Fibroblast of lung (primary cell): ENCODE results near the gene NUBPL. TPM values are rescaled to one million over a fixed set of nuclear protein-coding genes. Genes with fewer than 3 reads are reported as not detected.
"Not testable (repeated sequence)": the region's sequence is repeated elsewhere in the genome, so short reads cannot be mapped to it uniquely, and the experiment has no call there.

ENCODE experiments used
- DNase-seq, 2 donors: peaks; one replicate each; pipeline versions ENCODE4 v3.0.0 to v3.0.0-alpha.2; 2010; ENCODE audit warnings: low read depth in 2 of 2
- H2AFZ ChIP-seq: 2 replicates; pipeline ENCODE4 v1.5.1; 2012; ENCODE audit warnings: low read length, control low read depth, inconsistent platforms
- H3K27ac ChIP-seq: 2 replicates; pipeline ENCODE4 v1.5.1; 2011; ENCODE audit warnings: low read length, control low read depth; ENCODE audit not compliant: insufficient read depth
- H3K27me3 ChIP-seq: 2 replicates; pipeline ENCODE4 v1.5.1; 2011; ENCODE audit warnings: mild to moderate bottlenecking, low read length; ENCODE audit not compliant: control insufficient read depth, insufficient read depth
- H3K36me3 ChIP-seq: 2 replicates; pipeline ENCODE4 v1.5.1; 2011; ENCODE audit warnings: low read length; ENCODE audit not compliant: control insufficient read depth, insufficient read depth
- H3K4me1 ChIP-seq: 2 replicates; pipeline ENCODE4 v1.5.1; 2011; ENCODE audit warnings: low read length; ENCODE audit not compliant: control insufficient read depth, insufficient read depth; ENCODE audit errors: extremely low read depth
- H3K4me2 ChIP-seq: 2 replicates; pipeline ENCODE4 v1.5.1; 2011; ENCODE audit warnings: low read length, control low read depth; ENCODE audit not compliant: insufficient read depth; ENCODE audit errors: extremely low read depth
- H3K4me3 ChIP-seq, 4 experiments: fragments of 200-600 bp in 1 of 4; sonication (generic) in 1 of 4; replicated peaks in 1 of 4; 2 replicates each; pipeline ENCODE4 v1.5.1; 2011 to 2016; ENCODE audit warnings: low read length in 4 of 4, low read depth in 3 of 4, mild to moderate bottlenecking in 3 of 4, control low read depth in 2 of 4, inconsistent platforms in 1 of 4, mixed read lengths in 1 of 4; ENCODE audit not compliant: insufficient read depth in 1 of 4; ENCODE audit errors: control extremely low read depth in 1 of 4
- H3K79me2 ChIP-seq: 2 replicates; pipeline ENCODE4 v1.5.1; 2012; ENCODE audit warnings: mild to moderate bottlenecking, low read length, inconsistent platforms; ENCODE audit not compliant: control insufficient read depth, insufficient read depth
- H3K9ac ChIP-seq: 2 replicates; pipeline ENCODE4 v1.5.1; 2011; ENCODE audit warnings: mild to moderate bottlenecking, low read length, control low read depth; ENCODE audit not compliant: insufficient read depth
- H3K9me3 ChIP-seq: 2 replicates; pipeline ENCODE4 v1.5.1; 2012; ENCODE audit warnings: low read depth, low read length; ENCODE audit not compliant: control insufficient read depth, insufficient read depth
- H4K20me1 ChIP-seq: 2 replicates; pipeline ENCODE4 v1.5.1; 2011; ENCODE audit warnings: low read length; ENCODE audit not compliant: control insufficient read depth, insufficient read depth; ENCODE audit errors: extremely low read depth
- EZH2 ChIP-seq: IDR thresholded peaks from 2 replicates; pipeline ENCODE4 v1.5.1; 2012; ENCODE audit warnings: low read length, control low read depth, mild to moderate bottlenecking; ENCODE audit errors: missing control alignments
- polyA plus RNA-seq, 2 donors: library from polyadenylated mRNA; depleted of rRNA in 1 of 2; stranded (reverse) in 1 of 2; unstranded in 1 of 2; fragments of >200 nt; gene quantifications; 2 replicates each; pipeline ENCODE4 v1.2.1, GENCODE V29; 2011 to 2012; ENCODE audit warnings: missing spikeins in 1 of 2
- total RNA-seq: library from RNA; depleted of rRNA; stranded (reverse); fragments of >200 nt; gene quantifications from 2 replicates; pipeline ENCODE4 v1.2.1, GENCODE V29; 2014
- TF ChIP-seq, protein P1 (sequence below), 2 donors: IDR thresholded peaks in 1 of 2; conservative IDR thresholded peaks in 1 of 2; 1 replicate in 1 of 2; 2 replicates in 1 of 2; pipeline ENCODE4 v1.5.1; 2011 to 2012; ENCODE audit warnings: low read length in 2 of 2, control low read depth in 1 of 2, inconsistent platforms in 1 of 2, low read depth in 1 of 2, mild to moderate bottlenecking in 1 of 2

Gene NUBPL
- total and polyA plus RNA-seq, 2 donors (not counting 1 experiment from before 2014, with no cell fraction given): 9.0 to 10.7 TPM

DNA sequence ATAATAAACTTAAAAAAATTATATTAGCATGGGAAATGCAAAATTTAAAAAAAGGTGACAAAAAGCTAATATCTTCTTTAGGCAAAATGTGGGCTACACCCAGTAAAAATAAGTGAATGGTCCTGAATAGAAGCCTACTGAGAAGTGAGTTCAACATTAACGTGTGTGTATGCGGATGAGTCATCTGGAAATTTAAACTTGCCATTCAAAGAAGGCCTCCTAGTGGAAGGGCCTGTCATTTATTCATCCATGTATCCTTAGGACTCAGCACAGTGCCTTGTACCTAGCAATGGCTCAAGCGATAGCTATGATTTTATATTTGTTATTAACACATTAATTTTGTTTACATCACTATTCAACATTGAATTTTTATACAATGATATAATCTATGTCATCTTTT is 226.2 kb downstream of the NUBPL start:
- no peak overlapping the region for H2AFZ ChIP-seq
- no peak overlapping the region for H3K9ac ChIP-seq
- no peaks in the 10 kb centered on the region for H3K36me3 ChIP-seq
- DNase-seq: peak in 1 of 2 donors; percentile 10
- H3K27me3 ChIP-seq: no peaks in the 10 kb centered on the region
- H3K27ac ChIP-seq: no peak overlapping the region
- no peaks in the 10 kb centered on the region for H3K9me3 ChIP-seq
- no peaks in the 10 kb centered on the region for H4K20me1 ChIP-seq
- TF ChIP-seq, protein P1, sequence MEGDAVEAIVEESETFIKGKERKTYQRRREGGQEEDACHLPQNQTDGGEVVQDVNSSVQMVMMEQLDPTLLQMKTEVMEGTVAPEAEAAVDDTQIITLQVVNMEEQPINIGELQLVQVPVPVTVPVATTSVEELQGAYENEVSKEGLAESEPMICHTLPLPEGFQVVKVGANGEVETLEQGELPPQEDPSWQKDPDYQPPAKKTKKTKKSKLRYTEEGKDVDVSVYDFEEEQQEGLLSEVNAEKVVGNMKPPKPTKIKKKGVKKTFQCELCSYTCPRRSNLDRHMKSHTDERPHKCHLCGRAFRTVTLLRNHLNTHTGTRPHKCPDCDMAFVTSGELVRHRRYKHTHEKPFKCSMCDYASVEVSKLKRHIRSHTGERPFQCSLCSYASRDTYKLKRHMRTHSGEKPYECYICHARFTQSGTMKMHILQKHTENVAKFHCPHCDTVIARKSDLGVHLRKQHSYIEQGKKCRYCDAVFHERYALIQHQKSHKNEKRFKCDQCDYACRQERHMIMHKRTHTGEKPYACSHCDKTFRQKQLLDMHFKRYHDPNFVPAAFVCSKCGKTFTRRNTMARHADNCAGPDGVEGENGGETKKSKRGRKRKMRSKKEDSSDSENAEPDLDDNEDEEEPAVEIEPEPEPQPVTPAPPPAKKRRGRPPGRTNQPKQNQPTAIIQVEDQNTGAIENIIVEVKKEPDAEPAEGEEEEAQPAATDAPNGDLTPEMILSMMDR (conservative IDR thresholded peaks at IDR 0.05 in 1 of 2, IDR thresholded peaks at IDR 0.05 in 1 of 2; ENCODE audit: low read depth in 1 of 2, low read length in 2 of 2): peak in 1 of 2 donors; percentile 11
- no peak for TF ChIP-seq EZH2
- no peak overlapping the region for H3K4me3 ChIP-seq
- H3K4me1 ChIP-seq: no peaks in the 10 kb centered on the region
- H3K4me2 ChIP-seq: no peak overlapping the region
- no peaks in the 10 kb centered on the region for H3K79me2 ChIP-seq

DNA sequence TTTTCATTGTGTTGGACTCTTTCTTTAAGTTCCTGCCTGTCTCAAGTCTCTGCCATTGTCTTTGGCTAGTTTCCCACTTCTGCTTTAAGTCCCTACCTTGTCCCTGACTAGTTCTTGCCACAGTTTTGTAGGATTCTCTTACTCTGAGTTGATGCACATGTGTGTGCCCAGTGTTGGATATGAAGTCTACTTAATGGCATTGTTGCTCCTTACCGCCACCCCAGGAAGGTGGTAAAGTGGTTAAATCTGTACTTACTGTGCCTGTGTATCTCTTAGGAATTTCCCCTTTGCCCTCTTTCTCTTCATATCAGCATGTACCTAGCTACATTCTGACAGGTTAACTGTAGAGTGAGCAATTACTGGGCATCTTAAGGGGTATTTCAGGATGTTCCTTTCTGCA is 227.1 kb downstream of the NUBPL start:
- DNase-seq: no peak

DNA sequence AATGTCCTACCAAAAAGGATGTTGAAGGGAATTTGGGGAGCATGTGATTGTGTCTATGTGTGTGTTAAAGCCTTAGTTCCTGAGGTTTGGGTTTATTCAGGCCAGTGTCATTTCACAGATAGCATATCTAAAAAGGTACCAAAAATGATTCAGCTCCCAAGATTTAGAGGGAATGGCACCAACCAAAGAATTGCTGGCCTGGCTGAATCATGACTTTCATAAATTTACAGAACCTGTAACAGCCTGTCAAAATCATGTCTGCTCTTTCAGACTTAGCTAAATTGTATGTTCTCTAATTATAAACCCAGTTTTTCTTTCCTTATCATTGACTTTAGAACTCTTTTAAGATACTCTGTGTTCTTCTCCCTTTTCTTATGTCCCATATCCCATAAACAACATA is 231.5 kb downstream of the NUBPL start:
- Histone ChIP-seq H3K9ac (no peak overlapping the region), H3K27me3 (no peaks in the 10 kb centered on the region), H3K4me1 (no peaks in the 10 kb centered on the region), H3K9me3 (no peaks in the 10 kb centered on the region), H3K4me2 (no peak overlapping the region), H4K20me1 (no peaks in the 10 kb centered on the region), H3K79me2 (no peaks in the 10 kb centered on the region), H3K27ac (no peak overlapping the region), H3K36me3 (no peaks in the 10 kb centered on the region), H2AFZ (no peak overlapping the region), H3K4me3 (no peak overlapping the region)
- no peak for DNase-seq
- TF ChIP-seq, protein P1 (conservative IDR thresholded peaks at IDR 0.05 in 1 of 2, IDR thresholded peaks at IDR 0.05 in 1 of 2; ENCODE audit: low read depth in 1 of 2, low read length in 2 of 2): no peak
- no peak for TF ChIP-seq EZH2

More for the DNA sequence above, 227.1 kb downstream of the NUBPL start:
- H3K4me2 ChIP-seq: no peak overlapping the region
- H3K4me1 ChIP-seq: no peaks in the 10 kb centered on the region
- no peaks in the 10 kb centered on the region for H3K9me3 ChIP-seq
- no peaks in the 10 kb centered on the region for H3K27me3 ChIP-seq
- H3K9ac ChIP-seq: no peak overlapping the region
- H4K20me1 ChIP-seq: no peaks in the 10 kb centered on the region
- H2AFZ ChIP-seq: no peak overlapping the region
- H3K36me3 ChIP-seq: no peaks in the 10 kb centered on the region
- no peak overlapping the region for H3K4me3 ChIP-seq
- H3K79me2 ChIP-seq: no peaks in the 10 kb centered on the region
- TF ChIP-seq, protein P1 (conservative IDR thresholded peaks at IDR 0.05 in 1 of 2, IDR thresholded peaks at IDR 0.05 in 1 of 2; ENCODE audit: low read depth in 1 of 2, low read length in 2 of 2): no peak
- no peak for TF ChIP-seq EZH2
- no peak overlapping the region for H3K27ac ChIP-seq

DNA sequence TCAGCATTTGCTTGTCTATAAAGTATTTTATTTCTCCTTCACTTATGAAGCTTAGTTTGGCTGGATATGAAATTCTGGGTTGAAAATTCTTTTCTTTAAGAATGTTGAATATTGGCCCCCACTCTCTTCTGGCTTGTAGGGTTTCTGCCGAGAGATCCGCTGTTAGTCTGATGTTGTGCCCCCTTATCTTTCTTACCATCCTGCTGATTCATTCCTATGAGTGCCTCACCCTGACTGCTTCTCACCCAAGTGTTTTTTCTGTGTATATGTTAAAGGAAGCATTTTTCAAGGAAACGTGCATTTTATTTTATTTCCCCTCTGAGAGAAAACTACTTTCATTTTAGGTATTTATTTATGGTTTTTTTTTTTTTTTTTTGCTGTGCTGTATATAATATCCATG is 236.7 kb downstream of the NUBPL start:
- H3K36me3 ChIP-seq, H3K4me1 ChIP-seq, H3K4me3 ChIP-seq, H2AFZ ChIP-seq, H3K9me3 ChIP-seq, H3K79me2 ChIP-seq, H3K4me2 ChIP-seq, H3K27ac ChIP-seq, DNase-seq, H3K9ac ChIP-seq, H3K27me3 ChIP-seq, H4K20me1 ChIP-seq: not testable (repeated sequence)
